Hepatocyte (in vitro differentiated cells): ENCODE measurements around the gene IL1RN.

Experiments used
- EZH2 ChIP-seq: fragments of 200-600 bp; sonication (generic); IDR thresholded peaks from 2 replicates; pipeline ENCODE4 v1.6.1; 2016; ENCODE audit warnings: antibody characterized with exemption, mild to moderate bottlenecking, borderline replicate concordance
- EZH2phosphoT487 ChIP-seq: fragments of 200-600 bp; sonication (generic); IDR thresholded peaks from one replicate; pipeline ENCODE4 v1.6.1; 2018; ENCODE audit warnings: antibody characterized with exemption, mild to moderate bottlenecking, low read depth, moderate library complexity; ENCODE audit not compliant: unreplicated experiment, severe bottlenecking
- TF ChIP-seq, protein P1 (sequence below): fragments of 200-600 bp; sonication (generic); IDR thresholded peaks from 2 replicates; pipeline ENCODE4 v1.5.1; 2016; ENCODE audit warnings: antibody characterized with exemption, mild to moderate bottlenecking; ENCODE audit not compliant: poor library complexity

DNA sequence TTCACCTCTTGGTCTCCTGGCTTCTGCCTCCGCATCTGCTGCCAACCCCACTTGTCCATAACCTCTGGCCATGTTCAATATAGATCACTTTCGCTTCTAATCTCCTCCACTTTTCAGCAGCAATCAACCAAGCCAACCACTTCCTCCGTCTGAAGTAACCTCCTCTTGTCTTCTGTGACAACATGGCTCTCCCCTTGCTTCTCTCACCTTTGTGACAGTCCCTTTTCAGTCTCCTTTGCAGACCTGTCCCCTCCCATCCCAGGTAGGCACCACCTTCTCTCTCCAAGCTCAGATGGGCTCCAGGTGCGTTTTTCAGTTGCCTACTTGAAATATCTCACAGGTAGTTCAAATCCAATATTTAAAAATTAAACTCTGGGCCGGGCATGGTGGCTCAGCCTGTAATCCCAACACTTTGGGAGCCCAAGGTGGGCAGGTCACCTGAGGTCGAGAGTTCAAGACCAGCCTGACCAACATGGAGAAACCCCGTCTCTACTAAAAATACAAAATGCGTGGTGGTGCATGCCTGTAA, 41.7 kb downstream of the IL1RN start:
- TF ChIP-seq, protein P1, sequence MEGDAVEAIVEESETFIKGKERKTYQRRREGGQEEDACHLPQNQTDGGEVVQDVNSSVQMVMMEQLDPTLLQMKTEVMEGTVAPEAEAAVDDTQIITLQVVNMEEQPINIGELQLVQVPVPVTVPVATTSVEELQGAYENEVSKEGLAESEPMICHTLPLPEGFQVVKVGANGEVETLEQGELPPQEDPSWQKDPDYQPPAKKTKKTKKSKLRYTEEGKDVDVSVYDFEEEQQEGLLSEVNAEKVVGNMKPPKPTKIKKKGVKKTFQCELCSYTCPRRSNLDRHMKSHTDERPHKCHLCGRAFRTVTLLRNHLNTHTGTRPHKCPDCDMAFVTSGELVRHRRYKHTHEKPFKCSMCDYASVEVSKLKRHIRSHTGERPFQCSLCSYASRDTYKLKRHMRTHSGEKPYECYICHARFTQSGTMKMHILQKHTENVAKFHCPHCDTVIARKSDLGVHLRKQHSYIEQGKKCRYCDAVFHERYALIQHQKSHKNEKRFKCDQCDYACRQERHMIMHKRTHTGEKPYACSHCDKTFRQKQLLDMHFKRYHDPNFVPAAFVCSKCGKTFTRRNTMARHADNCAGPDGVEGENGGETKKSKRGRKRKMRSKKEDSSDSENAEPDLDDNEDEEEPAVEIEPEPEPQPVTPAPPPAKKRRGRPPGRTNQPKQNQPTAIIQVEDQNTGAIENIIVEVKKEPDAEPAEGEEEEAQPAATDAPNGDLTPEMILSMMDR: no peak
- no peak for TF ChIP-seq EZH2
- no peak for TF ChIP-seq EZH2phosphoT487
